Lung (tissue), 12 donors: Measurements from ENCODE around the gene COLGALT1. TPM values are rescaled to one million over a fixed set of nuclear protein-coding genes. Genes with fewer than 3 reads are reported as not detected.
"Not testable (repeated sequence)": the region's sequence is repeated elsewhere in the genome, so short reads cannot be mapped to it uniquely, and the experiment has no call there.

Experiments used
- ATAC-seq: fragments of 200-7000 bp; cut with Tn5 transposase; one replicate; pipeline ENCODE4 v1.9.1; 2020; ENCODE audit warnings: moderate number of reproducible peaks; ENCODE audit not compliant: insufficient read depth, low FRiP score
- DNase-seq, 3 donors: peaks; one replicate each; pipeline ENCODE4 v3.0.0-alpha.2; 2013 to 2017
- H3K27ac ChIP-seq, 2 donors: one replicate each; pipeline ENCODE4 v1.5.1; 2013; ENCODE audit warnings: mild to moderate bottlenecking in 2 of 2, moderate library complexity in 2 of 2, control low read depth in 1 of 2, inconsistent platforms in 1 of 2, low read depth in 1 of 2, low read length in 1 of 2
- H3K27me3 ChIP-seq, 3 donors: one replicate each; pipeline ENCODE4 v1.5.1; 2013; ENCODE audit warnings: low read length in 2 of 3; ENCODE audit not compliant: control insufficient read depth in 3 of 3, insufficient read depth in 3 of 3
- H3K36me3 ChIP-seq, 4 donors: one replicate each; pipeline ENCODE4 v1.5.1; 2013; ENCODE audit warnings: low read length in 4 of 4, mild to moderate bottlenecking in 1 of 4, moderate library complexity in 1 of 4; ENCODE audit not compliant: control insufficient read depth in 4 of 4, insufficient read depth in 4 of 4
- H3K4me1 ChIP-seq, 5 donors: one replicate each; pipeline ENCODE4 v1.5.1; 2013; ENCODE audit warnings: low read length in 5 of 5, mild to moderate bottlenecking in 2 of 5, moderate library complexity in 1 of 5; ENCODE audit not compliant: control insufficient read depth in 5 of 5, insufficient read depth in 5 of 5
- H3K4me3 ChIP-seq: one replicate; pipeline ENCODE4 v1.5.1; 2013; ENCODE audit warnings: mild to moderate bottlenecking, control low read depth, moderate library complexity
- H3K9ac ChIP-seq, 2 donors: one replicate each; pipeline ENCODE4 v1.5.1; 2013; ENCODE audit warnings: low read length in 2 of 2, control low read depth in 1 of 2; ENCODE audit not compliant: insufficient read depth in 1 of 2
- H3K9me3 ChIP-seq, 4 donors: one replicate each; pipeline ENCODE4 v1.5.1; 2013; ENCODE audit warnings: low read length in 3 of 4, mild to moderate bottlenecking in 1 of 4, moderate library complexity in 1 of 4; ENCODE audit not compliant: control insufficient read depth in 4 of 4, insufficient read depth in 3 of 4
- CTCF ChIP-seq: IDR thresholded peaks from 2 replicates; pipeline ENCODE4 v1.5.1; 2012; ENCODE audit warnings: mild to moderate bottlenecking; ENCODE audit errors: control extremely low read depth, extremely low read depth
- WGBS, 2 donors: extraction: QIAGEN DNeasy Blood & Tissue Kit; methylation state at CpG; one replicate each; pipeline ENCODE4 v1.1.7; 2013; 5-methylcytosine and 5-hydroxymethylcytosine counted together
- polyA plus RNA-seq, 2 donors: library from polyadenylated mRNA; stranded (reverse); fragments of 200-250 nt; gene quantifications; one replicate each; pipeline ENCODE4 v1.2.1, GENCODE V29; 2013
- total RNA-seq, 2 donors: library from RNA; depleted of rRNA in 1 of 2; stranded (reverse); fragments of >200 nt in 1 of 2; gene quantifications; one replicate each; pipeline ENCODE4 v1.2.1, GENCODE V29; 2014 to 2021
- donor health status: control.
- donor health status: control.
- donor health status: Bipolar disorder and iron deficiency.
- donor health status: healthy.
- donor health status: DM: yes; HTN: yes; CAD: no.

COLGALT1 gene
- total and polyA plus RNA-seq, 4 donors, result 39.9 to 129 (median 85.1) TPM

DNA sequence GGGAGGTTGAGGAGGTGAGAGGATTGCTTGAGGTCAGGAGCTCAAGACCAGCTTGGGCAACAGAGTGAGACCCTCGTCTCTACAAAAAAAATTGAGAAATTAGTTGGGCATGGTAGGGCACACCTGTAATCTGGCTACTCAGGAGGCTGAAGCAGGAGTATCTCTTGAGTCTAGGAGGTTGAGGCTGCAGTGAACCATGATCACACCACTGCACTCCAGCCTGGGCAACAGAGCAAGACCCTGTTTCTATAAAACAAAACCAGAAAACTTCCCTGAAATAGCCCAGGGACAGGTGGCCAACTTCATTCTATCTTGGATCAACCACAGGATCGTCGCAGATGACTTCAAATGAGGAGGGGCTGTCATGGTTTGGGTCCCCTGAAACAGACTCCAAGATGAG lies 28.7 kb downstream of the COLGALT1 start:
- H3K4me1 ChIP-seq, result peaks cover 0 to 3% (median 0%) of the 10 kb centered on the region in 5 donors
- H3K36me3 ChIP-seq, result peaks cover 0 to 31% (median 15%) of the 10 kb centered on the region in 4 donors
- TF ChIP-seq CTCF, result no peak
- DNase-seq (no peak), ATAC-seq (no peak)
- 62 to 71% methylated on average over 3 of the region's 3 CpGs for WGBS, 2 donors
- H3K27me3 ChIP-seq, result no peaks in the 10 kb centered on the region
- no peak overlapping the region for H3K27ac ChIP-seq
- no peaks in the 10 kb centered on the region for H3K9me3 ChIP-seq
- H3K9ac ChIP-seq, result no peak overlapping the region
- no peak overlapping the region for H3K4me3 ChIP-seq

DNA sequence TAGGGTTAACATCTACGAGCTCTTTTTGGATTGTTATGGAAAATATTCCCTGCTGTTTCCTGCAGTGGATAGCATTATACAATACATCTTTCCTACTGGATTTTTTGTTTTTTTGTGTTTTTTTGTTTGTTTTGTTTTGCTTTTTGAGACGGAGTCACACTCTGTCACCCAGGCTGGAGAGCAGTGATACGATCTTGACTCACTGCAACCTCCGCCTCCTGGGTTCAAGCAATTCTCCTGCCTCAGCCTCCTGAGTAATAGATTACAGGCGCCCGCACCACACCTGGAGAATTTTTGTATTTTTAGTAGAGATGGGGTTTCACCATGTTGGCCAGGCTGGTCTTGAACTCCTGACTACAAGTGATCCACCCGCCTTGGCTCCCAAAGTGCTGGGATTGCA lies 29.9 kb downstream of the COLGALT1 start:
- DNase-seq, ATAC-seq, H3K27ac ChIP-seq, H3K9ac ChIP-seq, H3K4me1 ChIP-seq, H3K9me3 ChIP-seq, H3K27me3 ChIP-seq, H3K4me3 ChIP-seq: not testable (repeated sequence)
- WGBS, 2 donors, result 69 to 87% methylated on average over 7 of the region's 7 CpGs
- H3K36me3 ChIP-seq, result peaks cover 0 to 19% (median 14%) of the 10 kb centered on the region in 4 donors

GRCh38 chr19:17590866-17591265 lies 35.4 kb downstream of the COLGALT1 start:
- H3K9me3 ChIP-seq, result no peaks in the 10 kb centered on the region
- no peak overlapping the region for H3K4me3 ChIP-seq
- no peaks in the 10 kb centered on the region for H3K36me3 ChIP-seq
- no peak overlapping the region for H3K27ac ChIP-seq
- 0 to 95% methylated on average over 1 of the region's 1 CpG for WGBS, 2 donors
- H3K4me1 ChIP-seq, result peaks cover 0 to 1% (median 0%) of the 10 kb centered on the region in 5 donors
- no peak overlapping the region for H3K9ac ChIP-seq
- TF ChIP-seq CTCF, result no peak
- H3K27me3 ChIP-seq, result peaks cover 0 to 2% (median 0%) of the 10 kb centered on the region in 3 donors
- ATAC-seq (no peak), DNase-seq (no peak)

- not testable (repeated sequence) for H3K9ac ChIP-seq, DNase-seq, H3K27me3 ChIP-seq, H3K27ac ChIP-seq, H3K4me1 ChIP-seq, ATAC-seq, H3K36me3 ChIP-seq, H3K4me3 ChIP-seq, H3K9me3 ChIP-seq
- WGBS, 2 donors, result 82 to 87% methylated on average over 7 of the region's 7 CpGs
Measured at GRCh38 chr19:17594296-17594695, 38.8 kb downstream of the COLGALT1 start.

DNA sequence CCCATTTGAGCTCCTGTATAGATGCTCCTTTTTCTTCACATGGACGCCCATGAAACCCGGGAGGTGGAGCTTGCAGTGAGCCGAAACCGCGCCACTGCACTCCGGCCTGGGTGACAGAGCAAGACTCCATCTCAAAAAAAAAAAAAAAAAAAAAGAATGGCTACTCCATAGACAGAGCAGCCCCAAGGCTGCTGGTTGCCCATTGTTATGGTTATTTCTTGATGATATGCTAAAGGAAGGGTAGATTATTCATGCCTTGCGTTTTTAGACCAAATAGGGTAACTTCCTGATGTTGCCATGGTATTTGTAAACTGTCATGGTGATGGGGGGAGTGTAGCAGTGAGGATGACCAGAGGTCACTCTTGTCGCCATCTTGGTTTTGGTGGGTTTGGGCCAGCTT lies 42.6 kb downstream of the COLGALT1 start:
- not testable (repeated sequence) for DNase-seq, ATAC-seq, H3K27me3 ChIP-seq, H3K4me1 ChIP-seq, H3K4me3 ChIP-seq, H3K9ac ChIP-seq, H3K9me3 ChIP-seq, H3K36me3 ChIP-seq, H3K27ac ChIP-seq
- WGBS, 2 donors, result 87 to 94% methylated on average over 8 of the region's 8 CpGs
